NCI-H1092 (cell line): ENCODE data around the gene KDM7A.
A peak's percentile ranks its signal among the peaks of the same experiment; 100 is the strongest.
"Not testable (repeated sequence)": the region's sequence is repeated elsewhere in the genome, so short reads cannot be mapped to it uniquely, and the experiment has no call there.

Experiments
- DNase-seq: peaks from one replicate; lab custom pipeline; 2025; lab: John Stamatoyannopoulos, UW

Gene KDM7A

GRCh38 chr7:140176811-140177702, at the start of gene KDM7A:
Gene KDM7A, minus strand, starts transcription at chr7:140176983. Its CDS starts 46 bp downstream, at chr7:140176937.
- peak; percentile 89 for DNase-seq

- no peak for DNase-seq
These were observed 48.9 kb upstream of the KDM7A start for GRCh38 chr7:140225562-140226249.

GRCh38 chr7:140223515-140224221, 46.9 kb upstream of the KDM7A start:
- no peak for DNase-seq

- no peak for DNase-seq
These were observed 46.0 kb upstream of the KDM7A start for GRCh38 chr7:140222814-140223213.

GRCh38 chr7:140219672-140220524, 43.1 kb upstream of the KDM7A start:
- DNase-seq: no peak

GRCh38 chr7:140218656-140219055, 41.9 kb upstream of the KDM7A start:
- no peak for DNase-seq

- no peak for DNase-seq
These were observed 41.1 kb upstream of the KDM7A start for GRCh38 chr7:140217750-140218501.

GRCh38 chr7:140215281-140215680, 38.5 kb upstream of the KDM7A start:
- no peak for DNase-seq

- peak; percentile 91 for DNase-seq
These were observed 37.4 kb upstream of the KDM7A start for GRCh38 chr7:140214075-140214684.

- no peak for DNase-seq
These were observed 36.9 kb upstream of the KDM7A start for GRCh38 chr7:140213684-140214074.

- no peak for DNase-seq
These were observed 35.5 kb upstream of the KDM7A start for GRCh38 chr7:140212100-140212881.

- DNase-seq: no peak
These were observed 34.9 kb upstream of the KDM7A start for GRCh38 chr7:140211698-140212097.

- DNase-seq: no peak
These were observed 33.3 kb upstream of the KDM7A start for GRCh38 chr7:140209866-140210609.

- DNase-seq: no peak
These were observed 30.0 kb upstream of the KDM7A start for GRCh38 chr7:140206616-140207389.

GRCh38 chr7:140205600-140205999, 28.8 kb upstream of the KDM7A start:
- no peak for DNase-seq

- DNase-seq: no peak
These were observed 26.8 kb upstream of the KDM7A start for GRCh38 chr7:140203556-140203955.

- not testable (repeated sequence) for DNase-seq
These were observed 26.2 kb upstream of the KDM7A start for GRCh38 chr7:140202942-140203341.

- no peak for DNase-seq
These were observed 24.6 kb upstream of the KDM7A start for GRCh38 chr7:140201393-140201792.
